DOHH2 (cell line): ENCODE measurements around the gene THBS2.

Source experiments
- H3F3A ChIP-seq: fragments of 200-600 bp; sonication (generic), shearing (Covaris generic); 2 replicates; pipeline ENCODE4 v1.6.0; 2016; ENCODE audit warnings: antibody characterized with exemption, mild to moderate bottlenecking; ENCODE audit not compliant: control insufficient read depth, insufficient read depth
- H3K27ac ChIP-seq: fragments of 200-600 bp; sonication (generic); 2 replicates; pipeline ENCODE4 v1.5.1; 2014; ENCODE audit warnings: low read depth, mild to moderate bottlenecking, low read length, moderate library complexity
- H3K27me3 ChIP-seq: fragments of 200-600 bp; sonication (generic); 2 replicates; pipeline ENCODE4 v1.6.1; 2014; ENCODE audit warnings: mild to moderate bottlenecking, low read length, mixed read lengths; ENCODE audit not compliant: control insufficient read depth
- H3K36me3 ChIP-seq: fragments of 200-600 bp; sonication (generic); 2 replicates; pipeline ENCODE4 v1.6.1; 2014; ENCODE audit warnings: mild to moderate bottlenecking, low read length, moderate library complexity, mixed read lengths; ENCODE audit not compliant: control insufficient read depth
- H3K4me1 ChIP-seq: fragments of 200-600 bp; sonication (generic); 2 replicates; pipeline ENCODE4 v1.6.1; 2014; ENCODE audit warnings: mild to moderate bottlenecking, low read length, mixed read lengths; ENCODE audit not compliant: control insufficient read depth
- H3K4me2 ChIP-seq: fragments of 200-600 bp; sonication (generic); 2 replicates; pipeline ENCODE4 v1.6.0; 2014; ENCODE audit warnings: mild to moderate bottlenecking, low read length, moderate library complexity
- H3K4me3 ChIP-seq: fragments of 200-600 bp; sonication (generic); 2 replicates; pipeline ENCODE4 v1.5.1; 2014; ENCODE audit warnings: mild to moderate bottlenecking, low read length, mixed read lengths
- H3K79me2 ChIP-seq: fragments of 200-600 bp; sonication (generic); 2 replicates; pipeline ENCODE4 v1.6.1; 2014; ENCODE audit warnings: mild to moderate bottlenecking, low read length, mixed read lengths; ENCODE audit not compliant: control insufficient read depth
- H3K9me2 ChIP-seq: fragments of 200-600 bp; sonication (generic); replicated peaks from 2 replicates; pipeline ENCODE4 v1.6.1; 2014; ENCODE audit warnings: mild to moderate bottlenecking, low read length, mixed read lengths; ENCODE audit not compliant: control insufficient read depth
- H3K9me3 ChIP-seq: fragments of 200-600 bp; sonication (generic); 2 replicates; pipeline ENCODE4 v1.6.1; 2014; ENCODE audit warnings: antibody characterized with exemption, low read length, mixed read lengths; ENCODE audit not compliant: control insufficient read depth, insufficient read depth
- H4K20me1 ChIP-seq: fragments of 200-600 bp; sonication (generic); 2 replicates; pipeline ENCODE4 v1.6.0; 2014; ENCODE audit warnings: low read depth, mild to moderate bottlenecking, antibody characterized with exemption, low read length, moderate library complexity; ENCODE audit not compliant: control insufficient read depth, insufficient read depth
- CTCF ChIP-seq: fragments of 200-600 bp; sonication (generic); IDR thresholded peaks from one replicate; pipeline ENCODE4 v1.5.1; 2014; ENCODE audit warnings: antibody characterized with exemption, mild to moderate bottlenecking, low read depth, low read length; ENCODE audit not compliant: poor library complexity, severe bottlenecking
- EZH2phosphoT487 ChIP-seq: fragments of 200-600 bp; sonication (generic); IDR thresholded peaks from 2 replicates; pipeline ENCODE4 v1.6.1; 2017; ENCODE audit warnings: borderline replicate concordance, mild to moderate bottlenecking, antibody characterized with exemption, low read length, moderate library complexity, mixed read lengths

THBS2 gene

GRCh38 chr6:169293196-169293595 is 39.5 kb upstream of the THBS2 start:
- Histone ChIP-seq H3K9me3 (no peaks in the 10 kb centered on the region), H3K4me1 (no peaks in the 10 kb centered on the region), H3K79me2 (no peaks in the 10 kb centered on the region), H4K20me1 (no peaks in the 10 kb centered on the region), H3K36me3 (no peaks in the 10 kb centered on the region), H3F3A (no peaks in the 10 kb centered on the region), H3K9me2 (no peaks in the 10 kb centered on the region), H3K27me3 (no peaks in the 10 kb centered on the region), H3K4me3 (no peak overlapping the region), H3K4me2 (no peak overlapping the region), H3K27ac (no peak overlapping the region)
- TF ChIP-seq CTCF (no peak), EZH2phosphoT487 (no peak)

- no peaks in the 10 kb centered on the region for H3K27me3 ChIP-seq
- H3K27ac ChIP-seq = no peak overlapping the region
- no peaks in the 10 kb centered on the region for H4K20me1 ChIP-seq
- no peak overlapping the region for H3K4me2 ChIP-seq
- no peaks in the 10 kb centered on the region for H3K9me2 ChIP-seq
- no peaks in the 10 kb centered on the region for H3F3A ChIP-seq
- H3K4me3 ChIP-seq = no peak overlapping the region
- no peaks in the 10 kb centered on the region for H3K79me2 ChIP-seq
- H3K4me1 ChIP-seq = no peaks in the 10 kb centered on the region
- no peak for TF ChIP-seq CTCF
- no peak for TF ChIP-seq EZH2phosphoT487
- no peaks in the 10 kb centered on the region for H3K9me3 ChIP-seq
- H3K36me3 ChIP-seq = no peaks in the 10 kb centered on the region
These were observed 38.9 kb upstream of the THBS2 start for GRCh38 chr6:169292338-169293124.

- Histone ChIP-seq H3K4me1 (no peaks in the 10 kb centered on the region), H3K9me2 (no peaks in the 10 kb centered on the region), H3K4me2 (no peak overlapping the region), H3K9me3 (no peaks in the 10 kb centered on the region), H3K4me3 (no peak overlapping the region), H3K27ac (no peak overlapping the region), H4K20me1 (no peaks in the 10 kb centered on the region), H3K36me3 (no peaks in the 10 kb centered on the region), H3F3A (no peaks in the 10 kb centered on the region), H3K27me3 (no peaks in the 10 kb centered on the region), H3K79me2 (no peaks in the 10 kb centered on the region)
- TF ChIP-seq EZH2phosphoT487 (no peak), CTCF (no peak)
These were observed 38.1 kb upstream of the THBS2 start for GRCh38 chr6:169291646-169292337.
